GM18508 (cell line): ENCODE measurements around the gene ADAT1.
"Not testable (repeated sequence)": the region's sequence is repeated elsewhere in the genome, so short reads cannot be mapped to it uniquely, and the experiment has no call there.

Source experiments
- ATAC-seq: cut with Tn5 transposase; IDR thresholded peaks from one replicate; pipeline ENCODE4 v1.9.1; 2021; ENCODE audit warnings: moderate number of reproducible peaks; ENCODE audit not compliant: insufficient read depth, unreplicated experiment

The ADAT1 gene

DNA sequence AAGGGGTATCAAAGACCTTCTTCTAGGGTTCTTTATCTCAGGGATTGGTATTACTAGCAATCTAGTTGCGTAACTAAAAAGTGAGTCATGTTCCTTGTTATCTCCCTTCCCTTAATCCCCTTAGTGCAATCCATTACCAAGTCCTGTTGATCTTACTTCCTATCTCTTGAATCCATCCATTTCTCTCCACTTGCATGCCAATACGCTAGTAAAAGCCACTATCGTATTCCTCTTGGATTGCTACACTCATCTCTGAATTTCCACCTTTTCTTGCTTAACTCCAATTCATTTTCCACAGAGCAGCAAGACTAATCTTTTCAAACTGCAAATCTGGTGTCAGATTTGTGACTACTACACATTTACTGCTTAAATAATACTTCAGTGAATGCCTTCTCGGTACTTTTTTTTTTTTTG is 1.8 kb upstream of the ADAT1 start:
- no peak for ATAC-seq

DNA sequence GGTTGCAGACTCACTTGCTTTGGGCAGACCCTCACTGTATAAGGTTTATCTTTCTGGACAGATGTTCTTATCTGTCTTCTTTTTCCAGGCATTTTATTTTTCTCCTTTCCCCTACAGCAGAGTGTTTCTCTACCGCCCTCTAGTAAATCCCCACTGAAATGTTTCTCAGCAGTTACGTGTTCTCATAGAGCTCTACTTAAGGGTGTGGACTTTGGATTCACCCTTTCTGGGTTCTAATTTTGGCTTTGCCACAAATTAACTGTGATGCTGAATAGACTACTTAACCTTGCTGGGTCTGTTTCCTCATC is 2.0 kb downstream of the ADAT1 start:
- ATAC-seq: no peak

DNA sequence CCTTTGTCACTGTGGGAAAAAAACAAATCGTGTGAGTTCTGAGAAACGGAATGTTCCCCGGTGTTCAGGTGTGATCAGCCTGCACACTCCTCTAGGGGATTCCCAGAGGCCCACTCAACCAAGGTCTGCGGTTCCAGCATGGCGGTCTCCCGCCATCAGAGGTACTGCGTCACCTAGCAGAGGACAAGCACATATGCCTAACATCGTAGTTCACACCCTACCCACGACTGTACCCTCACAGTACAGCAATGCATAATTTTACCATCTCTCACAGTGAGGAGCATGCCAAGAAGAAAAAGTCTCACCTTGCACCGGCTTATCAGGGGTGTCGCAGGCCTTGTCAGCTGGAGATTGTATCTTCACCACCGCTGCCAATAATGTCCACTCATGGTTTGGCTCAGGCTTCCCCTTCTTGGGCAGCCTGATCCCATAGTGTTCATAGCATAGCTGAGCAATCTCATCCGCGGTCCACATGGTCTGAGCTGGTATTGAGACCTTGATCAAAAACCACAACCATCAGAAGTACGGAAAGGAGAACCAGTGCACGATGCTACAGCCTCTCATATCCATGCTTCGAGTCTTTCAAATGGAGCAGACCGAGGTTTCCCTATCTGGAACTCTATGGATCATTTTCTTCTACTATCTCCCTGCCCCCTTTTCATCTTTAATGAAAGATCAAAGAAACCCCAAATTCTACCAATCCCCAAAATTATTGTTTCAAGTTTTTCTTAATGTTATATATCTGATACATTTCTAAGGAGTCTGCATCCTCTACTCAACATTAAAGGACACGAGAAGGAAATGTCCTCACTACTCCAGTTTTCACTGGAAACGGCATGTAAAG is 2.5 kb downstream of the ADAT1 start:
- no peak for ATAC-seq

DNA sequence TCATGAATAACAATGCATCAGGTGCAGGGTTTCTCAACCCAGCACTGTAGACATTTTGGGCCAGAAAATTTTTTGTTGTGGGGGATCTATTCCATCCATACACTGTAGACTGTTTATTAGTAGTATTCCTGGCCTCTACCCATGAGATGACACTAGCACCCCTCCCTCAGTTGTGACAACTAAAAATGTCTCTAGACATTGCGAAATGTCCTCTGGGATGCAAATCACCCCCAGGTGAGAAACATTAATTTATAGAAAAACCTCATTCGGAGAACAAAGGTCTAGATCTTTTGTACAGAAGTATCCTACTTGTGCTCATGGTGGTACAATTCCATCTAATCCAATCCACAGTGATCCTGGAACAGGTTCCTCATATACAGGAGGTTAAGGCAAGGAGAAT is 4.3 kb downstream of the ADAT1 start:
- no peak for ATAC-seq

DNA sequence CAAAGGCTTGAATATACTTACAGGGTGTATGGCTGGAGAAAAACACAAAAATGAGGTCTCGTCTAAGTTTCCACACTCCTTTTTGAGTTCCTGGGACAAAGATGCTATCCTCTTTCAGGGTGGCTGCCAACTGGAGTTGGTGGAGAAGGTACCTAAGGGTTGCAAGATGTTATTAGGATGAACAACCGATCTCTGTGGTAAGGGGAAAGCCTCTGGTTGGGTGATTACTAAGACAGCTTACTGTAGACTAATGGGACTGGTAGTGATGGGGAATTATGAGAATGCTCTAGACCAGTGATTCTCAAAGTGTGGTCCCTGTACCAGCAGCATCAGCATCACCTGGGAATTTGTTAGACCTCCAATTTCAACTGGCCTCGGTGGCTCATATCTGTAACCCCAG is 6.0 kb downstream of the ADAT1 start:
- ATAC-seq: no peak

DNA sequence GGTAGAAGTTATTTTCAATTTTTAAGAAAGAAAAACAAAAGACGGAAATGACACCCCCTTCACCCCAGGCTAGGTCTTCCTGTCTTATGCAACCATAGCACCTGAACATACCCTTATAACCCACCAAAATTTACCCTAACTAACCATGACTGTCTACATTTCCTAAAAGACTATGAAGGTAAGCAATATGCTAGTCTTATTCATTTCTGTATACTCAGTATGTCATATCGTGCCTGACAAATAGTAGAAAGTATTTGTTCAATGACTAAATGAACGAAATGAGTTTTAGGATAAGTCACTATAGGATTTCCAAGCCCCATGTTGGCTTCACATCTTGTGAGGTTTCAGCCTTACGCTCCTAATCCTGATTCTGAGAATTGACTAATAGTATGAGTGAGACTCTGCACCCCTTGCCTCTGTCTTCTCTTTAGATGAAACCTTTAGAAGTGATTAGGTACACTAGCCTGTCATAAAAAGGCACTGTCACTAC is 6.5 kb downstream of the ADAT1 start:
- ATAC-seq: no peak

DNA sequence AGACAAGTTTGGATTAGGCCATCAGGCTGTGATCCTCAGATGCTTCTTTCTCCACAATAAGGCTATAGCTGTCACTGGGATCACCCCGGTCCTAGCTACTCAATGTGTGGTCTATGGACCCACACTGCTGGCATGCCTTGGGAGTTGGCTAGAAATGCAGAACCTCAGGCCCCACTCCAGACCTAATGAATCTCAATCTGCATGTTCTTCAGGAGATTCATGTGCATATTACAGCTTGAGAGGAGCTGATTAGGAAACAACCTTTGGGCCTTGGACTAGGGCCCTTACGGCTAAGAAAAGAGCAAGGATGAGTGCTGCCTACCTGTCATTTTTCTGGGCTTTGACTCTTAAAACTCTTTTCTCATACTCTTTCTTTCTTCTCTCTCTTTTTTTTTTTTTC is 7.5 kb downstream of the ADAT1 start:
- no peak for ATAC-seq

DNA sequence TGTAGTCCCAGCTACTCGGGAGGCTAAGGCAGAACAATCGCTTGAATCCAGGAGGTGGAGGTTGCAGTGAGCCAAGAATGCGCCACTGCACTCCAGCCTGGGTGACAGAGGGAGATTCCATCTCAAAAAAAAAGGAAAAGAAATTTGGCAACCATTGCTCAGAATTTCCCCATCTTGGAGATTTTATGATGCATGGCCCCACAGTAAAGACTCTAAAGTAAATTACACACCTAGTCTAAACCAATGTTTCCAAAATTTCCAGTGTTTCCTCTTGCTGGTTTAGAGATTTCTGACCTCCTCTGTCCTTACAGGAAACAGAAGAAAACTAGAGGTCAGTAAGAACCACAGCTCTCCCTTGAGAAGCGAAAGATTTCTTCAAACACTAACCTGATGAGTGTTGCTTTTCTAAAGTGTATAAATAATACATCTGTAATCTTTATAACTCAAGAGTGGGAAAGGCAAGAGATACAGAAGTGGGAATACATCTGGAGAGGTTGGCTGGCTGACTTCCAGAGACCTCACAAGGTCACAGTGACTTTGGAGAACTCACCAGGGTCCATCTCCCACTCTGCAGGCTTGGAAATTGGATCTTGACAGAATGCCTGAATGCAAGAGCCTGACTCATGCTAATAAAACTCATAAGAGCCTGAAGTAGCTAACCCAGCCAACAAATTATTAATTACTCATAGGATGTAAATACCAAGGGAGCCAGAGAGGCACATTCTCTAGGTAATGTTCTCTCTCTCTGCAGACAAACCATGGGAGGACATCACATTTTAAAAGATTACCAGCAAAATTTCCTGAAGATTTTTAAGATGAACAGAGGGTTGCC is 8.8 kb downstream of the ADAT1 start:
- ATAC-seq: no peak

DNA sequence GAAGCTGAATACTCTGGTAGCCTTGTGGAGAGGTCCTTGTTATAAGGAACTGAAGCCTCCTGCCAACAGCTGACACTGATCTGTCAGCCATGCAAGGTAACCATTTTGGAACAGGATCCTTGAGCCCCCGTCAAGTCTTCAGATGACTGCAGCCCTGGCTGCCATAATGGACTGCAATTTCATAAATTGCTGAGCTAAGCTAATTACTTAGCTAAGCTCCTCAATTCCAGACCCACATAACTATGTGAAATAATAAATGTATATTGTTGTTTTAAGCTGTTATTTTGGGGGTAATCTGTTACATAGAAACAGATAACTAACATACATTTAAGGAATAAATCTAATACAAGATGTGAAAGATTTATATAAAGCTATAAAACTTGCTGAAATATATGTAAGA is 16.6 kb downstream of the ADAT1 start:
- ATAC-seq: no peak

DNA sequence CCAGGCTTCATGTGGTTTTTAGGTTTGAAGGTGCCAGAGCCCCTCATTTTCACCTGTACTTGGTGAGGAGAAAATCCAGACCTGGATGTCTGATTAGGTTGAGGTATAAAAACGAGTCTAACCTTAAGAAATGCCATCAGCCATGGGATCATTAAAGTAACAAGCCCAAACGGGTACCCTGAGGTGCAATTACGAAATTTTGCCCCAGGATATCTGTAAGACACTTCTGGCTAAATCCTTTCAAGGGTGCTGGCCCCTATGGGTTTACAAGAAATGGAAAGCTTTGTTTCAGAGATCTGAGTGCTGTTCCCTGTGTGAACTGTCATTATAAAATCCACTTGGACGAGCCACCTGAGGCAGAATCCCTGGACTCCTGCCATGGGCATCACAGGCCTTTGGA is 19.8 kb downstream of the ADAT1 start:
- no peak for ATAC-seq

DNA sequence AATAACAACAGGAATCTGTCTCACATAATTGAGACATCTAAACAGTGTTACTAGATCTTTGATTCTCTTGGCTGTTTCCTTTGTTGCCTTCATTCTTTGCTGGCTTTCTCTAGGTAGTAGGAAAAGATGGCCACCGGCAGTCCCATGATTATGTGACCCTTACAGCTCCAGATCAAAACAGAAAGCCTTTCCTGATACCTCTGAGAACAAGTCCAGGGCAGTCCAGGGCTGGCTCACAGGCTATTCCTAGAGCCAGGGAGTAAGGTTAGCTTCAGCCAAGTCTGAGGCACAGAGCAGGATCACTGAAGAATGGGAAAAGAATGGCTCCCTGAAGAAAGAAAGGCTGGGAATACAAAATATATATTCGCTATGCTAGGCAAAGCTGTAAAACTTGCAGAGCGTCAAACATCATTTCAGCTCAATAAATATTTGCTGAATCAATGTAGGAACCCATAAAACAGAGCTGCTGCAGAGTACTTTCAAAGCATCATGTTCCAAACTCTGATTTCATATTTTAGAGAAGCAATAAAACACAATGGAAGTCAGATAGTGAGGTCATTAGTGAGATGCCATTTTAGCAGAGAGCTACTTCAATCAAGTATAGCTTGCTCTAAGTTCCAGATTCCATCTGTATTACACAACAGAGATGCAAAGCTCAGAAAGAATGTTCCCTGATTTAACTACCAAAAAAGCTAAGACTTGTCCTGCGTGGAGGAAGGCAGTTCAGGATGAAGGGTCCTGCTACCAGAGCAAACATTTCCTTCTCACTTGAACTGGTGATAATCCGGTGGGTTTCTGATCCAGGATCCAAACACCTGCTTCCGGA is 23.4 kb downstream of the ADAT1 start:
- ATAC-seq: no peak

DNA sequence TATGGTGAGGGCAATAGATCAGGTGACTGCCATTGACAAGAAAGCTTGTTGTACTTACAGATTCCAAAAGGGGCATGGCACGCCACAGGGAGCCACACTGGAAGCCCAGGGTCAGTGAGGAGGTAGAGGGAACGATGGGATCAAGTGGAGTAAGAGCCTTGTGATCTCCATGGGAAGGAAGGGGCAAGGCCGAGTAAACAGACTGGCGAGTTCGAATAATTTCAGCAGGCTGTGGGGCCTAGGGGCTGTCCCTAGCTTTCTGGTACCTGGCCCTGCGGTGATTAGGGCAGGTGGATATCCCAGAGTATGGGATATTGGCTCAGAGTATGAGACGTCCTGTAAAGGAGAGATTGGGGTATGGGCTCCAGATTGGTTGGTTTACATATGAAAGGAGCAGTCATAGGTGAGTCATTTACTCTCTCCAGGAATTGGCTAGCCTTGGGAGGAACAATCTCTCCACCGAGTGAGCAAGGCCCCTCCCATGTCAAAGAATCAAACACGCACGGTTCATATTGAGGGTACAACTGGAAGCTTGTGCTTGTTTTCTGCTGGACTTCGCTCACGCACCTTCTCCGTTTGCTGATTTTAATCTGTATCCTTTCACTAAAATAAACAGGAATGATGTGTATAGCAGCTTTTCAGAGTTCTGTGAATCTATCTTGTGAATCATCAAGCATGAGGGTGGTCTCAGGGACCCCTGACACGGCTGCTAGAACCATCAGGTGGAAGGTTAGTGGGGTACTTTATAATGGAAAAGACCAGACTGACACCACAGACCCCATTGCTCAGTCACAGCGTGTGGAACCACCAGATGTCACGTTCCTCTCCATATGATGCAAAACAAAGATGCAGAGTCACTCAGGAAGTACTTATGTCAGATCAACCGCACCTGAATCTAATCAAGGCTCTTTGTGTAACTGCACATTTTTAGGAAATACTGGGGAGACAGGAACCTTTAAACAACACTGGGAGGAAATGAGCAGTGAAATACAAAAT is 29.0 kb downstream of the ADAT1 start:
- ATAC-seq: no peak

DNA sequence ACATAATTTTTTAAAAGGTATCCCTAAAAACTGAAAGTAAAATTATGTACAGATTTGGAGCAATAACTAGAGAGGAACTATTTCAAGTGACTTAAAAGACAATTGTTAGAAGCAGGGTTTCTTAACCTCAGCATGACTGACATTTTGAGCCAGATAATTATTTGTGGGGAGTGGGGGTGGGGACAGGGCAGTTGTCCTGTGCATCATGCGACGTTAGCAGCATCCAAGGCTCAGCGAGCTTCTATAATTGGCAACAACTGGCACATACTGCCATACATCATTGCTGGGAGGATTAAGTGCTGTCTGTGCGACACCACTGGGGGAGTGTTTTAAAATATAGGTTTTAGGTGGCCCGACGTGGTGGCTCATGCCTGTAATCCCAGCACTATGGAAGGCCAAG is 29.8 kb downstream of the ADAT1 start:
- ATAC-seq: no peak

DNA sequence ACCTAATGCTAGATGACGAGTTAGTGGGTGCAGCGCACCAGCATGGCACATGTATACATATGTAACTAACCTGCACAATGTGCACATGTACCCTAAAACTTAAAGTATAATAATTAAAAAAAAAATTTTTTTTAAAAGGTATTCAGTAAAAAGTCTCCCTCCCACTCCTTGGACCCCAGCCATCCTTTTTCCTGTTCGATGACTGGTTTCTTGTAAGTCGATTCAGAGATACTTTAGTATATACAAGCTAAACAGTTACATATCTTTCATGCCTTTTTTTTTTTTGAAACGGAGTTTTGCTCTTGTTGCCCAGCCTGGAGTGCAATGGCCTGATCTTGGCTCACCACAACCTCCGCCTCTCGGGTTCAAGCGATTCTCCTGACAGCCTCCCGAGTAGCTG is 31.2 kb downstream of the ADAT1 start:
- not testable (repeated sequence) for ATAC-seq

DNA sequence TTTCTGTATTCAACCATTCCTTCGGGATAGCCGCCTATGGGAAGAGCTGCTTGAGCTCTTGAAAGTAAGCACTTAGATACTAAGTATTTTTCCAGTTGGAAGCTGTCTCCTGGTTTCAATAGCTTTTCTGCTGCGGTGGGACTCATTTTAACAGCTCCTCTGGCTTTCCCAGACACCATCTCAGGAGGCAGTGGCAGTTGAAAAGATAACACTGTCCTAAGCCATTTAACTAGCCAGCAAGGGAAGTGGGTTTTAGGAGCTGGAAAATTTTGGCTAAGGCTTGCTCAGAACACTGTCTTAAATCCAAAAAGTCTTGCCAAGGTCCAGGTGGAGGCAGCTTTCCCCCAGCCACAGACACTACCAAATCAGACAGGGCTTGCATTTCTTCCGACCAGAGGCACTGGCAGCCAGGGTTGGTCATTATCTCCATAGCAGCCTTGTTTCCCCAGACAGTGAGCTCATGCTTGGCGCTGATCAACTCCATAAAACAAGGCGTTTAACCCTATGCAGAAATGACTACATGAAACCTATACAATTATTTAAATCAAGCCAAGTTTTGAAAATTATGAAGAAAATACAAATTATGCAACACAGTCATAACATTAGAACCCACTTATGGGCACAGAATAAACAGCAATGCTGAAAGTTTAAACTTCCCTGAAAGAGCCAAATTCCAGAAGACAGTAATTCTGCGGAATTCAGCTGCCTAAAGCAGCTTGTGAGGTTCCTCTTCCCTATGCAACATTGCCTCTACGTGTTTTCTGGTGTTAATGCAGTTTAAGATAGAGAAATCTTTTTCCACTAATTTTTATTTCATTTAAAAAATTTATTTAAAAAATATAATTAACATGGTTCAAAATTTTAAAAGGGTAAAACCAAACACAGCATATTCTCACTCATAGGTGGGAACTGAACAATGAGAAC is 31.9 kb downstream of the ADAT1 start:
- ATAC-seq: no peak

DNA sequence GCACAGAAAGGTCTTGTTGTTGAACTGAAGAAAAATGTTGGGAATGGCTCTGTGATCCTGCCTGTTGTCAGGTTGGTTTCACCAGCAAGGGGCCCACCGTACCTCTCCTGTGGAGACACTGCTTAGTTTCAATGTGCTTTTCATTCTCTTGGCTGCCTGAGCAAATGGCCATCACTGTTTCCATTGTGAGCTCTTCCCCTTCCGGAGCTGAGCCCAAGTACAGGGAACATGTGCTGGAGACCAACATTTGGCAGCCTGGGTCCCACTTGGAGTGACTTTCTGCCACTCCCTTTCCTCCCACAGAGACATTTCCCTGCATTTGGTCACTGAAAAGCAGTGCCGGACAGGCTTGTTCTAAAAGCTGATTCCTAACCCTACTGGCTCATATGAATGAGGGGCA is 33.8 kb downstream of the ADAT1 start:
- no peak for ATAC-seq

DNA sequence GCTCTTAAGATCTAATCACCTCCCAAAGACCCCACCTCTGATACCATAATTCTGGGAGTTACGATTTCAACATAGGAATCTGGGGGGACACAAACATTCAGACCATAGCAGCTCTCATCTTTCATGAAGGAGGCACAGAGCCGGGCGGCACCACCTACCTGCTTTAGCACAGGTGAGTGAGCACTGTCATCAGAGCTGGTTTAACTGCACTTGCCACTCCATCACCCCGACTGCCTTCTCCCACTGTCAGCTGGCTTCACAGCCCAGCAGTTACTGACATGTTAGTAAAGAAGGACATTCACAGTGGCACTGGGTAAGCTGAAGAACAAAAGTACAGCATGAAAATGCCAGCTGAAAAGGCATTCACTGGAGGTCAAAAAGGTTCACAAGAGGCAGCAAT is 34.4 kb downstream of the ADAT1 start:
- ATAC-seq: no peak

DNA sequence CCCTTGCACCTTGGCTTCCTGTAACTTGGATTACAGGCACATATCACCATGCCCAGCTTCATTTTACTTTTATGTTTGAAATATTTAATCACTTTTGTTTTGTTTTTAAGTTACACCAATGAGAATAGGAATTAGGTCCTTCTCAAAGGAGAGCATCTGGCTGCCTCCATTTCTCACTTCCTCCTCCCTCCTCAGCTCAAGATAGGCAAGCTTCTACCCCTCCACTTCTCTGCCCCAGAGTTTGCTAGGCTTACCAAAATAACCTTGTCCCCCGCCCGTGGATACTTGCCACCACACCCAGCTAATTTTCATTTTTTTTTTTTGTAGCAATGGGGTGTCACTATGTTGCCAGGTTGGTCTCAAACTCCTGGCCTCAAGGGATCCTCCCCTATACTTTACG is 39.0 kb downstream of the ADAT1 start:
- no peak for ATAC-seq
